HG02571 (cell line): ENCODE measurements around the gene MMP15.
"Not testable (repeated sequence)": the region's sequence is repeated elsewhere in the genome, so short reads cannot be mapped to it uniquely, and the experiment has no call there.

Experiments used
- ATAC-seq: cut with Tn5 transposase; IDR thresholded peaks from one replicate; pipeline ENCODE4 v1.9.1; 2021; ENCODE audit warnings: mild to moderate bottlenecking, moderate library complexity; ENCODE audit not compliant: unreplicated experiment

The MMP15 gene

DNA sequence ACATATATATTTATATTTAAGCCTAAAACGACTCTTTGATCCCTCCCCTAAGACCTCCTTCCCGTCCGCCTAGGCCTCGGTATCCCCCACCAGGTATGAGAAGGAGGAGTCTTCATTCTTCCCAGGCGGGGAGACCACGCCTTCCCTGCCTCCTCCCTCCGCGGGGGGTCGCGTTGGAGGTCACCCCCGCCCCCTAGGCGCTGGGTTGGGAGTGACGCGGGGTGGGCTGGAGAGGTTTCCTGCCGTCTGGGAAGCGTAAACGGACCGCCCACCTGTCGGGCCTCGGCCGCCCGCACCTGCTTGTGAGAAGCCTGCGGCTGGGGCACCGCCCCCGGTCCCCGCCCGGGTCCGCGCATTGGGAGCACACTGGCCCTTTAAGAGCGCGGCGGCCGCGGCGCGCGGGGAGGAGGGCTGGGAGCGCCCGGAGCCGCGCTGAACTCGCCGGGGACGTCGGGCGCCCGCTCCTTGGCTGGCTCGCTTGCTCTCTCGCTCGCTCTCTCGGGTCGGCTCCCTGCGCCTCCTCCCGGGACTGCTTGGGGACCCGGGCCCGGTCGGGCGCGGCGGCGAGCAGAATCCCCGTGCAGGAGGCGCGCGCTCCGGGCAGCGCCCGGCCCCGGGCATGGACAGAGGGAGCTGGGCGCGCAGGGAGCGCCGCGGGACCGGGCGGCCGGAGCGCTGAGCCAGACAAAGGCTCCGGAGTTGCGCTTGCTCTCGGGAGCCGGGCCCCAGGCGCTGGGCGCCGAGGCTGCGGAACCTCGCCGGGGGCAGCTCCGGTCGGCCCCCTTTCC is at the start of gene MMP15:
MMP15 (plus strand) TSS at position 404 of the 788 bp plus-strand sequence. CDS start 597 bp downstream, outside the sequence.
- no peak for ATAC-seq

DNA sequence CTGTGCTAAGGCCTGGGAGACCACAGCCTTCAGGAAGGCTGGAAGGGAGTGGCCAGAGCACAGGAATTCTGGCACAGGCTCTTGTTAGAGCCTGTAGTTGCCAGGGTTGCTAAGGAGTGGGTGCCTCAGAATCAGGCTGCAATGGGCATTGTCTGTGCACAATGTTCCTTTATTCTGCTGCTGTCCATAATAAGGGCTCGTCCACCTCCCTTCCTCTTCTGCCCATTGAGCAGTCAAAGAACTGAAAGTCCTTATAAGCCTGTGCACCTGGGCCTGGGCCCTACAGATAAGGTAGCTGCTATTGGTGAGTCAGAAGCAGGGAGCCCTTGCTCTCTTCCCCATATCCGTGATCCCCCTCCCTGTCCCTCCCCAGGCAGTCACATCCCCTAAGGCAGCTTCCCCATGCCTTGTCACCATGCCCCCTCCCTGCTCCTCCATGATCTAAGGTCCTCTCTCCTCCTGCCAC is 49.2 kb upstream of the MMP15 start:
- no peak for ATAC-seq

DNA sequence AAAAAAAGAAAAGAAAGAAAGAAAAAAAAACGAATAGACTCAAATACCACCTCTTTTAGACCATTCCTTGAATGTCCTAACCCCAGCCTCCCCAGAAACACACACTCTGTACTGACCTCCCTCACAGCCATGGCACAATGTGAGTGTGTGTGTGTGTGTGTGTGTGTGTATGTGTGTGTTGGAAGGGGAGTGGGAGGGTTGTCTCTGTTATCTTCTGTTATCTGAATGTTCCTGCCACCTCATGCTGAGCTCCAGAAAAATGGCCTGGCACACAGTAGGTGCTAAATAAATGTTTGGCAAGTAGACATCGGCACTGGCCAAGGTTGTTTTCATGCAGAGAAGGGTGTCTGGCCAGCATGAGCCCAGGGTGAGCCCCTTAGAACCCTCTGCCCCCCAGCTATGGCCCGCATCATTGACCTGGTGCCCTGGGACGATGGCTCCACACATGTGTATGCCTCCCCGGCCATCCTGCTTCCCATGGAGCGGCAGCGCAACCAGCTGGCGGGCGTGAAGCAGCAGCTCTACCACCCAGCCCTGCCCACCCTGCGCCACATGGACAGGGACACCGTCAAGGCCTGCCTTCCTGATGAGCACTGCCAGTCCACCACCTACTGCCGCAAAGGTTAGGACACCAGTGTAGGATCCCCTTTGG is 48.0 kb upstream of the MMP15 start:
- no peak for ATAC-seq

DNA sequence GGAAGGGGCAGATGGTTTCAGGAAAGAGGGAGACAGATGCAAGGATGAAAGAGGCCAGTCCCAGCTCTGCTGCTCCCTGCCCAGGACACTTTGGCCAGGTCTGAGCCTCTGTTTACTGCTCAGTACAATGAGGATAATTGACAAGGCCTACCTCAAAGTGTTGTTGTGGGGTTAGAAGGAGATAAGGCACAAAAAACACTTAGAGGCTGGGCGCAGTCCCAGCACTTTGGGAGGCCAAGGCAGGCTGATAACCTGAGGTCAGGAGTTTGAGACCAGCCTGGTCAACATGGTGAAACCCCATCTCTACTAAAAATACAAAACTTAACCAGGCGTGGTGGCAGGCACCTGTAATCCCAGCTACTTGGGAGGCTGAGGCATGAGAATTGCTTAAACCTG is 47.5 kb upstream of the MMP15 start:
- not testable (repeated sequence) for ATAC-seq

DNA sequence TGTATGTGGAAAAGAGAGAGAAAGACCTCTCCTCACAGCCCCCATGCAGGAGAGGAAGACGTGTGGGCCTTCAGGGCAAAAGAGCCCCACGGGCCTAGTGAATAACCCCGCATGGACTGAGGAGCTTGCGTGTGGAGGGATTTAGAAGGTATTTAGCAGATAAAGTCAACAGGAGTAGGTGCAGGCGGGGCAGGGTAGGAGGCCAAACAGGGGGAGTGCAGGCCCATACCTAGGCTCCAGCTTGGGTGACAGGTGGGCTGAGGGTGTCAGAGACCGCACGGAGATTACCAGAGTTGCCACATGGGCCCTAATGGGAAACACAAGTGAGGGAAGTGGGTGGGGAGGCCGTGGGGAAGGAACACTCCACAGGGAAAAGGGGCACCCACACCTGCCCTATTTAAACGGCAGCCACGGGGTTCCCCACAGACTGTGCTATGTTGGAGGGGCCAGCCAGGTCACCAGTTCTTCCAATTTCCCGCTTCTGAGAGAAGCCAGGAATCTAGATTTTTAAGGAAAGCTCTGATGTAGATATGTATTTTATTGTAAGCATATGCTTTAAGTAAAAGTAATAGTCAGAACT is 46.5 kb upstream of the MMP15 start:
- no peak for ATAC-seq

DNA sequence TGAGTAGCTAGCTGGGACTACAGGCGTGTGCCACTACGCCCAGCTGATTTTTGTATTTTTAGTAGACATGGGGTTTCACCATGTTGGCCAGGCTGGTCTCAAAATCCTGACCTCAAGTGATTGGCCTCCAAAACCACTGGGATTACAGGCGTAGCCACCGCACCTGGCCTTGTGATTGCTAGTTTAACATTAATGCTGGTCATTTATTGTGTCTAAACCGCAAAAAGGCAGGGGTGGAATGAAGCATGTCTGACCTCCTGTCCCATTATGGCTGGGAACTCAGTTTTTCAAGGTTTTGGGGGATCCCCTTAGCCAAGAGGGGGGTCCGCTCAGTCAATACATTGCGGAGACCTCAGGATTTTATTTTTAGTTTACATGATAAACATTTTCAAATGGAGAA is 43.9 kb upstream of the MMP15 start:
- ATAC-seq: no peak

DNA sequence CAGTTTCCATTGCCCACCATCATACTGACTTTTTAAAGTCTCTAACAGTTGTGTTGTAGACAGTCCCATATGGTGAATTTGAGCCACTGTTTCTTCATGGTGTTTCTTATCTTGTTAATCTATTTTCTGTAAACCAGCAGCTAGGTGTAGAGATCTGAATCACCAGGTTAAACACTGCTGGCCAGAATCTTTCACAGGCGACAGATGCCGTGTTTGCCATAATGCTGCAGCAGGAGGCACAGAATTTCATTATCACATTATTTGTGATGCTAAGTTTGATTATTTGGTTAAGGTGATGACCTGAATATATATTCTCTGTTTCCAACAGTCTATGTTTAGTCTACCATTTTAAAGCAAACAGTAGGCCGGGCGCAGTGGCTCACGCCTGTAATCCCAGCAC is 43.2 kb upstream of the MMP15 start:
- no peak for ATAC-seq

DNA sequence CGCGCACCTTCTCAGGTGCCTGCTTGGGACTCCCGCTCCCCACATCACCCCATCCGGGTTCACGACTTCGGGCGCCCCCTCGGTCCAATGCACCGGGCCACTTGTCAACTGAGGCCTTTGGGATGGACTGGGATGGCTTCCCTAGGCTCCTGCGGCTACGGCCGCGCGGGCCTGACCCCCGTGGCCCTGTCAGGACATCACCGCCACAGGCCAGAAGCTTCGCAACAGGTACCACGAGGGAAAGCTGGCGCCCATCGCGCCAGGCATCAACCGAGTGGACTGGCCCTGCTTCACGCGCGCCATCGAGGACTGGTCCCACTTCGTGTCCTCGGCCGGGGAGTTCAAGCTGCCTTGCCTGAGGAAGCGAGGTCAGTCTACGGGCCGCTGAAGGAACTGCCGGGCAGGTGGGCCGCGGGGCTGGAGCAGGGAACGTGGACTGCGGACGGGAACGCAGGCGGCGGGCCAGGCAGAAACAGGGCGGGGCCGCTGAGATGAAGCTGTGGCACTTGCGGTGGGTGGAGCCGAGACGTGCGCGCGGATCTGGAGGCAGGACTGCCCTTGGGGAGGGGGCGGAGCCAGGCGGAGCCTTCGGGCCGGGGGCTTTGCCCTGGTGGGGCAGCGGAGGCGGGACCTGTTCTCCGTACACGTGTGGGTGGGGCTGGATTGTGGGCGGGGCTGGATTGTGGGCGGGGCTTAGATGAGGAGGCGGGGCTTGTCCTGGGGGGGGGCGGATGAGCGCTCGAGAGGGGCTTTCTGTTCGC is 40.9 kb upstream of the MMP15 start:
- no peak for ATAC-seq

DNA sequence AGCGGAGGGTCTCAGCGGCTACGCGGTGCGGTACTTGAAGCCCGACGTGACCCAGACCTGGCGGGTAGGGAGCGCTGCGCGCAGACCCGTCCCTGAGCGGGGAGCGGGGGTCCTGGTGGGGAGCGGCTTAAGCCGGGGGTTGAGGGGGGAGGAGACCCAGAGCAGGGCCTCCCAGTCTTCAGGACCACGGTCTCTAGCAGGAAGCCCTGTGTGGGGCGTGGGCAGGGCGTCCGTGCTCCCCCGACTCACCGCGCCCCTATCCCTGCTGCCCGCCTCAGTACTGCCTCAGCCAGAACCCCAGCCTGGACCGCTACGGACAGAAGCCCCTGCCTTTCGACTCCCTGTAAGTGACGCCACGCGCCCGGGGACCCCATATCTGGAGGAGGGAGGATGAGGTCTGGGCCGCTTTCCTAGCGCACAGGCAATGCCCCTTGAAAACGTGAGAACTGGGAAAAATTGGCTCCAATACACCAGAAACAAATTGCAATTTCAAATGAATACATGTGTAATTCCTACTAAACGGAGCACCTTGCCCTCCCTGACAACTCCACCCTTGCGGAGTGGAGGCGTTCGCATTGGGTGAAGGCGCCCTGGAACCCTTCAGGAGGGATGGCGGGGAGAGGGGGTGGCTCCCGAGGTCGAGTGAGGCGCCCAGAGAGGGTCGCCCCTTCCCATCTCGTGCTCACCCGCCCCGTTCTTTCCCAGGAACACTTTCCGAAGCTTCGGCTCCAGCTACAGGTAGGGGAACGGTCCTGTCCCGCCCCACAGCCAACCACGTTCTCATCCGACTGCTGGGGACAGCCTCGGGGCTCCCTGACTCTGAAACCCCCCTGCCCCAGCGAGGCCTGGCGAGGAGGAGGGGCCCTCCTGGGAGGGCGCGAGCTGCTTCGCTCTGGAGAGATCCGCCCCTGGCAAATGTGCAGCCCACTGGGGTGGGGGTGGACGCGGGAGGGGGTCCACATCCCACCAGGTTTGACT is 40.1 kb upstream of the MMP15 start:
- no peak for ATAC-seq

DNA sequence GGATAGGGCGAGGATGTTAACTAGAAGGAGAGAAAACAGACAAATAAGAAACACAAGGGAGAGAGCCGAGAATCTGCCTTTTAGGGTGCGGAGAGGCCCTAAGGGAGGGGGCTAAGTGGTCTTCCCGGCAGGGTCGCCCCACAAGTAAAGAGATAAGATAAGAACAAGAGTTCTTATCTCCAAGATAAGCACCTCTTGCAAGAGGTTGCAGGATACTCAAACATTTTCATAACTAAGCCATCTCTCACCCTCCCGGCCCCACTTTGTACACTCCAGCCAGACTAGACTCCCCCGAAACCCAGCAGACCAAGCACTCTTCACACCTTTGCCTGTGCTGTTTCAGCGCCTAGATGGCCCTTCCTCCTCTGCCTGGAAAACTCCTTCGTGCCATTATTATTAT is 39.4 kb upstream of the MMP15 start:
- no peak for ATAC-seq

DNA sequence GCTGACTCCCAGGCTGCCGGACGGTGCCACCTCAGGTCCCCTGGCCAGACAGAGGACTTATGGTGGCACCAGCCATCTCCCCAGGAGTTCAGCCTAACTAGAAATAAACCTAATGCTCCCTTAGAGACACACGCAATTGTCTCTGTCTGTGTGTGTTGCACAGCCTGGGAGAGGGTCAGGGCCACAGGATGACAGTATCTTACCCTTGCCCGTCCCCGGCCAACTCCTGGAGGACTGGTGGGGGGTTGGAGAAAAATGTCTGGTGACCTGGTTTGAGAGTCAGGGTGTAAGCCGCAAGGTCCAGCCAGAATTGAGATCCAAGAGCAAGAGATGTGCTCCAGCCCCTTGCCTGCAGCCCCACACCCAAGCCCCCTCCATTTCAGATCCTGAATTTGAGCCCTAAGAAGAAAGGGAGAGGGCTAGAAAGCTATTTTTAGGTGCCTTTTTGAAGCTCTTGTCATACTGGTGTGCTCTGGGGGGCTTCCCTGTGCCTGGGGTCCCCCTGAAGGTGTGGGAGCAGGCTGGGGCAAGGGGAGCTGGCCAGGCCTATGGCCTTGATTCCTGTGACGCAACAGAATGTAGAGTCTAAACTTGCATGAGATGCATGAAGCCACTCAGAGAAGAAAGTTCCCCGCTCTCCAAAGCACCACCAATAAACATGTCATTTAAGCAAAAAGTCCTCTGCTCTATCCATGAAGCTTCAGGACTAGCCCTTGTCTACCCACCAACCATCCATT is 37.9 kb upstream of the MMP15 start:
- ATAC-seq: no peak

DNA sequence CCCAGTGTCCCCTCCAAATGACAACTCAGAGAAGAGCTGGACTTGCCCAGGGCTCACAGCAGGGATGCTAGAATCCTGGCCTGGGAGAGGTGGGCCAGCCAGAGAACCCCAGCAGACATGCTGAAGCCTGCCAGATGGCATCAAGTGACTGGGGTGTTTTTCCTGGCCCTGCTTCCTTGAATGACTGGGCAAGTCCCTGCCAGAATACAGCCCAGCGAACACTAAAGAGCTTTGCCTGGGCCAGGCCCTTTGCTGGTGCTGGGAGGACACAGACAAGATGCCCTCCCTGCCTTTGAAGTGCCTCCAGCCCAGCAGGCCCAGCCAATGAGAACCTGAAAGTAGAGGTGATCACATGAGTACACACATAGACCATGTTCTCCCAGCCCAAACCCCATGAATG is 36.6 kb upstream of the MMP15 start:
- no peak for ATAC-seq

DNA sequence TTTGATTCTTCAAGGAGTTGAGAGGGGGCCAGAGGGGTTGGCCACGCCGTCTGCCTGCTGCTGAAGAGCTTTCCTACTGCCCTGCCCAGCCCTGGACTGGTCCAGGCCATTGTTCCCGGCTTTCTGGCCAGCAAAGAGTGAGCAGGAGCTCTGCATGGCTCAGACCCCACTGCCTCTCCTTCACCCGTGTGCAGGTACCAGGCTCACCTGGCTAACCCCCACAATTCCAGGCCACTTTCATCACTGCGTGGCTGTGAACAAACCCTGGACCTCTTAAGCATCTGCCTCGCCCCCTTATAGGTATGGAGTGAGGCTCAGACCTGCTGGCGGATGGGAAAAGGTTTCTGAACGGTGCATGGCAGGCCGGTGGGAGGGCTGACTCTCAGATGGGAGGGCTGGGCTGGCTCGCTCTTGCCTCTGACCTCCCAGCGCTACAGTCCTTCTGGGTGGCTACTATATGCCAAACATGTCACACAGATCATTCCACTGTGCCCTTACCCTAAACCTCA is 33.9 kb upstream of the MMP15 start:
- ATAC-seq: no peak

DNA sequence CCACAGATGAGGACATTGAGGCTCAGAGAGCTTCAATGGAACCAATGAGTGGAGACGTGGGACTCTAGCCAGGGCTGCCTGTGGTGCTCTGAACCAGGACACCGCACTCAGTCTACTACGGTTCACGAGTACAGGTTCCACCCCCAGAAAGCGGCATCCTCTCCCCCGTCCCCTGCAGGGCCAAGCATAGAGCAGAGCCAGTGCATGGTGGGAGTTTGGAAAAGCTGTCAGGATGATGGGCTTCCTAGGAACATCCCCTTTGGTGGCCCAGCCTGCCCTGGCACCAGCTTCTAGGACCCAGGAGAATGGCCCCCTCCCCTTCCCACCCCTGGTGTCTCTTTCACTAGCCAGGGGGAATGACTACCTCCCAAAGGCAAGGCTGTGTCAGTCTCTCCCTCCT is 33.5 kb upstream of the MMP15 start:
- ATAC-seq: no peak

DNA sequence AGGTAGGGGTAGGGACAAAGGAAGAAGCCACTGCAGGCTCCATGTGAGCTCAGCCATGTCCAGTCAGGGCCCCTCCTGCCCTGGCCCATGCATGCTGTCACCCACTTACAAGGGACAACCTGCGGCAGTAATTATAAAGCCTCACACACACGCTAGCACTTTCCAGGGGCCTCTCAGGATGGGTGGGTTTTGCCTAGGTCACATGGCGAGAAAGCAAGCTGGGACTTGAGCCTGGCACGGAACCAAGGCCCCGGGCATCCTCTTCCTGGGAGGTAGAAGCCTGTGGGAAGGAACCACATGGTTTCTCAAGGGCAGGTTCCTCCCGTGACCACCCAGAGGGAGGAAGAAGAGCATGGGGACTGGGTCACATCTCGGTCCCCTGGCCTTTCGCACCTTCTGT is 32.1 kb upstream of the MMP15 start:
- ATAC-seq: no peak

DNA sequence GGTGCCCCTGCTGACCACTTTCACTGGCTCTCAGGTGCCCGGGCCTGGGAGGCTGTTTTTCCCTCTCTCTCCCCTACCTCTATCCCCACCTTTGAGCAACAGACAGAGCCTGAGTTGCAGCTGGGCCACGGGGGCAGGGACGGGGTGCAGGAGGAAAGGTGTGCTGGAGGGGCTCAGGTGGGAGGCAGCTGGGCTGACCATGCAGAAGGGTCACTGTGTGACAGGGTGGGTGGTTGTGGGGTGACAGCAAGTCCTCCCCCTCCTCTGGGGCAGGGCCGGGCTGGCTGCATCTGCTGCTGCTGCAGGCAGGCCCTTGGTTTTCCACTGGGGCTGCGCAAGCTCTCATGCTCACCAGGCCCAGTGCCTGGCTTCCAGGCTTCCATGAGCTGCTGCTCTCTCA is 31.7 kb upstream of the MMP15 start:
- no peak for ATAC-seq

DNA sequence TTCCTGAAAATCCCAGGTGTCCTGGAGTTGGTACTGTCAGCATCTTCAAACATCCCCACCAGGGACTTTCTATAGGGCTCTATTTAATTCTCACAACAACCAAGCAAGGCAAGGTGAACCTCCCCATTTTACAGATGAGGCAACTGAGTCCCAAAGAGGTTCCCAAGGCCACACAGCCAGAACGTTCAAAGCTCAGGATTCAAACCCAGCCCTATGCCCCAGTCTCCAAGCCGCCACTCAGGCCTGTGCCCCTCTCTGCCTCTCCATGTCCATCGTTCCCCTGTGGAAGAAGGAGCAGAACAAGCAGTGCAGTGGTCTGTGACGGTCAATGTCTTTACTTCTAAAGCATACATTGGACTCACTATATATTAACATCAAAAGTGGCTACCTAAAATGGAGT is 31.2 kb upstream of the MMP15 start:
- no peak for ATAC-seq

DNA sequence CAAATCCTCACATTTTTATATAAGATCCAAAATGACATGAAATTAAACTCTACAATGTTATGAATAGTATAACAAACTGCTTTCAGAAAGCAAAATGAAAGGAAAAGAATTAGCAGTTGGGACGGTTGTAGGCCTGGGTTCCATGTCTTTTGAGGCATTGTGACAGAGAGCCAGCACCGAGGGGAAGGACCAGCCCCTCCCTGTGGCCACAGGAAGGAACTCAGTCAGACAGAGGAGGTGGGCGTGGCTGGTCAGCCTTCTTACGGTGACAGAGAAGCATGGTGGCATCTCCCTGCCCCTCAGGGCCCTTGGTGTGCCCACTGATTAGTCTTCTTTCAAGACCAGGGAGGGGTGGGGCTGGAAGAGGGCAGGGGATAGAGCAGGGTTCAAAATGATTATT is 30.8 kb upstream of the MMP15 start:
- no peak for ATAC-seq

DNA sequence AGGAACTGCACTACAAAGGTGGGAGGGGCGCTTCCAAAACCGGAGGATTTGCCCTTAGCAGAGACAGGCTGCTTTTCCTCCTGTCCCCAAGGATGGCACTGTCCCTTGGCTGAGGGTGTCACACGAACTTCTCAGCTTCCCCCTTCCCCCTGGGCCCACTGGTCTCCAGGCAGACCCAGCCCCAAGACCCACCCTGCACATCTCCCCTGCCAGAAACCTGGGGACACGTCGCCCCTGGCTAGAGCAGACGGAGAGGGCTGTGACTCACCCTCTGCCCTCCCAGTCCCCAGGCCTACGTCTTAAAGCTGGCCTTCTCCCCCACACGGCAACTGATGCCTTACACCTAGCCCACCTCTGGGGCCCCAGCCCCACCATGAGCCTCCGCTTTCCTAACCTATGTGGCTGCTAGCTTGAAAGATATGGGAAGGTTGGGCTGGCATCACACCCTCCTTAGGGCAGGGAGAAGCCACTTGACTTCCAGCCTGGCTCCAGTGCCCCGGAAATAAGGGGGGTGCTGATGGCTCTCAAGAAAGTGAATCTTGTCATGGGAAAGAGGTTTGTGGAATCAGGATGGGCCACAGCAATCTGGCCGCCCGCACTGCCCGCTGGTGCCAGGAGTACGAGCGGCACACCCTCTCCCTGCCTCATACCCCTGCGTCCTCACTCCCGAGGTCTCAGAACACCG is 29.7 kb upstream of the MMP15 start:
- no peak for ATAC-seq
